ENCODE measurements around the gene MEIS3. TPM values are rescaled to one million over a fixed set of nuclear protein-coding genes. Genes with fewer than 3 reads are reported as not detected.
A peak's percentile ranks its signal among the peaks of the same experiment; 100 is the strongest.

MEIS3 gene
- total and polyA plus RNA-seq, 9 of the 15 experiments (the other 6 are each of a cell fraction or from before 2014, with no cell fraction given): 0.06 to 0.80 (median 0.25) TPM; not detected in 1

GRCh38 chr19:47391510-47392223 is 27.7 kb downstream of the MEIS3 start (continued):
- TF ChIP-seq TCFL5 (CRISPR knock-in tag; conservative IDR thresholded peaks at IDR 0.05) (no peak), SRSF9 (IDR thresholded peaks at IDR 0.05; ENCODE audit: borderline replicate concordance, low read depth, low read length) (no peak), CBX5 (IDR thresholded peaks at IDR 0.05; ENCODE audit: borderline replicate concordance, low read depth) (no peak), DIDO1 (tag; IDR thresholded peaks at IDR 0.05; ENCODE audit: low read depth) (no peak), CTBP1 (IDR thresholded peaks at IDR 0.05; ENCODE audit: borderline replicate concordance) (peak; percentile 16; the same call in 1 of the 2 replicates), HINFP (tag; conservative IDR thresholded peaks at IDR 0.05; ENCODE audit: low read depth) (no peak), SMC3 (conservative IDR thresholded peaks at IDR 0.05; ENCODE audit: insufficient read depth, low read depth, low read length) (peak; percentile 86), MAZ (CRISPR knock-in tag; conservative IDR thresholded peaks at IDR 0.05 in 1 of 2, IDR thresholded peaks at IDR 0.05 in 1 of 2) (no peak), ZFP1 (CRISPR knock-in tag; IDR thresholded peaks at IDR 0.05) (no peak), ARID2 (IDR thresholded peaks at IDR 0.05) (peak; percentile 35; the same call in 1 of the 2 replicates), CC2D1A (IDR thresholded peaks at IDR 0.05) (0 out of 2 replicates have a peak, but pooled peaks have one; percentile 30), HDAC3 (IDR thresholded peaks at IDR 0.05; ENCODE audit: borderline replicate concordance, partially characterized antibody) (no peak), TEAD1 (CRISPR knock-in tag; IDR thresholded peaks at IDR 0.05) (0 out of 4 replicates have a peak, but pooled peaks of 1 of the 2 experiments have one; percentile 41), NUFIP1 (IDR thresholded peaks at IDR 0.05; ENCODE audit: partially characterized antibody) (no peak)
- TF ChIP-seq, protein P1, sequence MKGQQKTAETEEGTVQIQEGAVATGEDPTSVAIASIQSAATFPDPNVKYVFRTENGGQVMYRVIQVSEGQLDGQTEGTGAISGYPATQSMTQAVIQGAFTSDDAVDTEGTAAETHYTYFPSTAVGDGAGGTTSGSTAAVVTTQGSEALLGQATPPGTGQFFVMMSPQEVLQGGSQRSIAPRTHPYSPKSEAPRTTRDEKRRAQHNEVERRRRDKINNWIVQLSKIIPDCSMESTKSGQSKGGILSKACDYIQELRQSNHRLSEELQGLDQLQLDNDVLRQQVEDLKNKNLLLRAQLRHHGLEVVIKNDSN (CRISPR knock-in tag; IDR thresholded peaks at IDR 0.05): no peak
